GM19328 (cell line): ENCODE measurements around the gene PTPRM.

Experiments used
- ATAC-seq: cut with Tn5 transposase; IDR thresholded peaks from one replicate; pipeline ENCODE4 v1.9.1; 2021; ENCODE audit warnings: mild to moderate bottlenecking, moderate library complexity; ENCODE audit not compliant: unreplicated experiment

PTPRM gene

GRCh38 chr18:8140841-8141501 lies 573.9 kb downstream of the PTPRM start:
- ATAC-seq = no peak

GRCh38 chr18:8142131-8142711 lies 575.1 kb downstream of the PTPRM start:
- no peak for ATAC-seq

- ATAC-seq = no peak
These were observed 575.8 kb downstream of the PTPRM start for GRCh38 chr18:8142932-8143331.

DNA sequence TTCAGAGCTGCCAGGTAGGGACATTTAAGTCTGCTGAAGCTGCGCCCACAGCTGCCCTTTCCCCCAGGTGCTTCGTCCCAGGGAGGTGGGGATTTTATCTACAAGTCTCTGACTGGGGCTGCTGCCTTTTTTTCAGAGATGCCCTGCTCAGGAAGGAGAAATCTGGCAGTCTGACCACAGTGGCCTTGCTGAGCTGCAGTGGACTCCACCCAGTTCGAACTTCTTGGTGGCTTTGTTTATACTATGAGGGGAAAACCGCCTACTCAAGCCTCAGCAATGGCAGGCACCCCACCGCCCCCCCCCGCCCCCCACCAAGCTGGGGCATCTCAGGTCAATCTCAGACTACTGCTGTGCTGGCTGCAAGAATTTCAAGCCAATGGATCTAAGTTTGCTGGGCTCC lies 584.1 kb downstream of the PTPRM start:
- ATAC-seq = no peak

DNA sequence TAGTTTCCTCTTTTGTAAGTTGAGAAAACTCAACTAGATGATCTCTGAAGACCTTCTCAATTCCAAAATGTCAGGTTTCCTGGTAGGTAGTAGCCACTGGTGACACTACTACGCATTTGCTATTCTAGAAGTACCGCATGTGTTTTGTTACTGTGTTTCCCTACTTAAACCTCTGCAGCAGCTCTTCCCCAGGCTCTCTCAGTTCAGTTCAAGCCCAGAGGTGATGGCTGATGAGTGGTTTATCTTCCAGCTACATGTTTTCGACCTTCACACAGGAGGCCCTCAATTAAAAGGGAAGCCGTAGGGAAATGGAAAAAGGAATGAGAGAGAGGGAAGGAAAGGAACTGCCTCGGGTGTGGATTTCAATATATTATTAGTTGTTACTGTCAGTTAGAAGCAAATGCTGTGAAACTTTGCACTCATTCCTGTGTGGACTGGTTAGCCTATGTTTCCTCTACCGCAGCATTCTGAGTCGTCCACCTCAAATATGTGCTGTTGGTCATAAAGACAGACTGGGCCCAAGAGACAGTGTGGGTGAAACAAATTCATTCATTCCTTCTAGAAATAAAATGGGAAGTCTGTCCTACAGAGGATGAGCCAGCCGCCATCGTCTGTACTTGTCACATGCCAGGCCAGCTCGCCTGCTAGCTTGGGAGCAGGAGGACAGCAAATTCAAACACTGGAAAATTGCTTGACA lies 586.9 kb downstream of the PTPRM start:
- no peak for ATAC-seq

DNA sequence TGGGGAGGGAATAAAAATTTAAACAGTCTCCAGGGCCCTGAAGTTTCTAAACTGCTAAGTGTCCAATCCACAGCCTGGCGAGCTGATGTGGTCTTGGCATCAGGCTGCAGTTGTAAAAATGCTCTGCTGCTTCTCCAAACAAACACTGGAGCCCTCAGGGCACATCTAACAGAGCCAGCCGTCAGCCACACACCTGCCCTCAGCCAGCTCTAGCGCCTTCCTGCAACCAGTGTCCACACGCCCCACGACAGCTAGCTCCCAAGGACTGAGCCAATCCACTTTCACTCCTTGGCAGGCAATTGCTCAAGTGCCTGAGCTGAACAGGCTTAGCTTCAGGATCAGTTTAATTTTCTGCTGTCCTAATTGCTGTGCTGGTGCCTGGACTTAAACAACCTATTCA lies 595.7 kb downstream of the PTPRM start:
- ATAC-seq = no peak

GRCh38 chr18:8163286-8163959 lies 596.3 kb downstream of the PTPRM start:
- no peak for ATAC-seq

GRCh38 chr18:8165095-8165494 lies 598.0 kb downstream of the PTPRM start:
- ATAC-seq = no peak

GRCh38 chr18:8167026-8167425 lies 599.9 kb downstream of the PTPRM start:
- ATAC-seq = no peak

DNA sequence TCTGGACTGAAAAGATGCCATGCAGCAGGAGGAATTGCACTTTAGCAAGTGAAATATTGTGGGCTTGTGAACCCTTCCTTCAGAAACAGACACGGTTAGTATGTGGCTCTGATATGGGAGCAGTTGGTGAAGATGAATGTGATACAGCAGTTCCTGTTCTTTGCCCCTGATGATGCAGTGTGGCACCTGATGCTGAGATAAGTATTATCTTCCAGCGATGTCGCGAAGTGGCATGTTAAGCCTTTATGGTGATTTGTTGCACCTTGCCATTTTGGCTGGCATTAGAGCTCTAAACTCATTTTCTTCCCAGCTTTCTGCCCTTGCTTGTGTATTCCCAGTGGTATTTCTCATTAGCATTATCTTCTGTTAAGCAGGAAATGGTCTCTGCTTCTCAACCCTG lies 600.6 kb downstream of the PTPRM start:
- no peak for ATAC-seq

- no peak for ATAC-seq
These were observed 602.6 kb downstream of the PTPRM start for GRCh38 chr18:8169722-8170121.

DNA sequence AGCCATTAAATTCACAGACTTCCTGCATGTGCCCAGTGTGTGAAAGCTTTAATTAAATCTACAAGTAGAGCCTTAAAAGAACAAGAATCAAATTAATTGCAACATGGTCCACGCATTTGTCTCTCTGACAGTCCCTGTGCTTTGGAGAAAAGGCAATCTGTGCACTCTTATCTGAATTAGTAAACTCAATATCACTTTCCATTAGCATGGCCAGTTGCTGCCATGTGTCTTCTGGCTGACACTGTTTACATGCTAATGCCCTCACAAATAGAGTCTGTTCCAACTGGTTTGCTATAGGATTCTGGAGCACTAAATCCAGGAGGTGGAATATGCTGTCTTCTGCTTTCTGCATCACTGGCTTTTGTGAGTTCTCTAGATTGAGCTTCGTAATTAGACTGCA lies 607.7 kb downstream of the PTPRM start:
- ATAC-seq = no peak

DNA sequence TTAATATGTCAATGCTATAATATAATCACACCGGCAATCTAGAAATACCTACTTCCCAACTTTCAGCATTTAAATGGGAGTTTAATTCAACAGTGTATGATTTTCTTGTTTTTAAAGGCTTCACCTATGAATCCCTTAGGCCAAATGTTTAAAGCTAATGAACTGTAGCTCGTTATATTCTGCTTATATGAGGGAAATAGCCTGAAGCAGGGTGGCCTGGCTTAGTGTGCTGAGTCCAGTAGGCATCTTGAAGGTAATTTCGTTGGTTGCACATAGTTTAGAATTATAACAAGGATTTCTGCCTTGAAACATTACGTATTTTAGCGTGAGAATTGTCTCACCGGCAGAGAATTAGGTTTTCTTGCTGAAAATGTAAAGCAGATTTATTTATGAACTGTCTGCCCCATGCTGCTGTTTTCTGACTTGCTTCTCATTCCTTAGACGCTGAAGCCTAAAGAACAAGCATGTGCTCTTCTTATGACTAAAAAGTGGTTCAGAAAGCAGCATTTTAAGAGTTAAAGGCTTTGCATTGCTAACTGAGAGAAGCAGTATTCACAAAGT lies 608.5 kb downstream of the PTPRM start:
- ATAC-seq = no peak

- ATAC-seq = no peak
These were observed 609.0 kb downstream of the PTPRM start for GRCh38 chr18:8176109-8176508.

DNA sequence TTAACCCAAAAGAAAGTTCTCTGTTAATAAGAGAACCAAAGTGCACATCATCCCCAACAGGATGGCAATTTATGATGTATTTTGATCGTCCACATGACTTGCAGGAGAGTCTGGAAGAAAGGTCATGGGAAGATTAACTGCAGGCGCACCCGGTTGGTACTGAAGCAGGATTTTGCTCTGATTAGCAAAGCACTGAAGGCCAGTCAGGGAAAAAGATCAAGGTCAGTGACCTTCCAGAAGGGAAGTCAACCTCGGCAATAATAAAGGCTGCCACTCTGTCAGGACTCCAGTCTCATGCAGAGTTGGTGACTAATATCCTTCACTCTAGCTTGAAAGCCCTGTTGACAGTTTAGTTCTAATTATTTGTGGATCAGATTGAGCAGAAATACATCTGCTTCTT lies 609.4 kb downstream of the PTPRM start:
- no peak for ATAC-seq

- ATAC-seq = no peak
These were observed 610.4 kb downstream of the PTPRM start for GRCh38 chr18:8177330-8178016.

DNA sequence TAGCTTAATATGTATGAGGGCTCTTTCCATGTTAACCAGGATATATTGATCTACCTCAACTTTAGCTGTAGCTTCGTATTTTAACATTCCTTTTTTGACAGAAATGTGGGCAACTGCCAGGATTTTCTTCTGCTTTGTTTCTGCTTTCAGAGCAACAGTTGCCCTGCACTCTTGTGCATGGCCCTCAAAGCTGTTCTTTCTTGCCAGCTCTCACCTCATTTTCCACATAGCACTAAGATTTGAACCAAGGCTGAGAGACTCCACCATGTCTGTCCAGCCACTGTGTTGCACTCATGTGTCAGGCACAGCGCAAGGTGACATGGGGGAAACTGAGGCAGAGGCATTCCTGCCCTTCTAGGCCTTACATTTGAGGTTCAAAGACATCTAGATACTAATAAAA lies 619.3 kb downstream of the PTPRM start:
- no peak for ATAC-seq

- ATAC-seq = no peak
These were observed 621.1 kb downstream of the PTPRM start for GRCh38 chr18:8188184-8188583.

- ATAC-seq = no peak
These were observed 623.9 kb downstream of the PTPRM start for GRCh38 chr18:8190980-8191379.

GRCh38 chr18:8194431-8194830 lies 627.3 kb downstream of the PTPRM start:
- no peak for ATAC-seq

DNA sequence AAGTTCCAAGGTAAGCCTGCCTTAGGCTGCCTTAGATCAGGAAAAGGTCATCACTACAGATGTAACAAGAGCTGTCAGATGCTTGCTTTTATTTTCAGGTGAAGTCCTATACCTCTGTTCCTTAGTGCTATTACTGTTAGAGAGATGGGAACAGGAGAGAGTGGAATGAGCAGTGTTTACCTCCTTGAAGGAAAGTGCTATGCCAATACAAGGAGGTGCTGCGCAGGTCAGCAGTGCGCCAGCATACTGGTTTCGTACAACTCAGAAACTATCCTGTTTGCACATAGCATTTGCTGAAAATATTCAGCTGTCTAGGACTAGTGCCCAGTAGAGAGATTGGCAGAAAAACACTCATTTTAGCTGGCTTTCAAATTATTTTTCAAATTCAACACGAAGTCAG lies 629.1 kb downstream of the PTPRM start:
- ATAC-seq = no peak
